Activated T-helper 1 cell treated with Interleukin-2 at 50 U/mL for 16 hours (primary cell): ENCODE results near the gene ITPRID1.

Experiments used
- DNase-seq: peaks from one replicate; pipeline ENCODE4 v3.0.0-alpha.2; 2020; ENCODE audit warnings: low read depth

ITPRID1 gene

DNA sequence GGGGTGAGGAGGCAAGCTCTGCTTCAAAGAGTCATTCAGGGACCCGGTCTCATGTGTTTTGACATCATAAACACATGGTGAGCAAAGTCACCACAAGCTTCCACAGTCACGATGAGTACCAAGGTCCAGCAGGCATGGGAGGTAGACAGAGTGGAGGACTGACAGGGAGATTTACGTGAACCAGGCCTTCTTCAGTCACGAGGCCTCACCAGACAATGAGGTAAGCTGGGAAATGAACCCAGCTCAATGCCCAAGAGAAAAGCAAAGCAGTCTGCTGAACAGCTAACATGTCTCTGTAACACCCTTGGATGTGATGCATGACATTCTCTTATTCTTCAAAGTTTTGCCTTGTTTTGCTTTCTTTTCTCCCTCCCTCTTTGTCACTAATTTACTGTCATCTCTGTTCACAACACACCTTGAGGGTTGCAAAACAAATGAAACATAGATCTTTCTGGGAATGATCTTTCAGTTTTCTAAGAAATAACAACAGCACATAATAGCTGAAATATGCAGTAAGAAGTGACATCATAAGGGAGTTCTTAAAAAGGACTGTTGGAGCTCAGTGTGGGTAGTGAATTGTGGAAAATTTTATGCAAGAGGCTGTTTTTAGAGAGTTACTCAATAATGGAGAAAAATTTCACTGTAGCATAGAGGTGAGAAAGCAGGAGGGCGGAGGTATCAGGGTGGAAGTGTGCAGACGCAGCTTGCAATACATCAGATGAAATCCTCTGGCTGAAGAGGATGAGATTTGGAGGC, 182.1 kb downstream of the ITPRID1 start:
- no peak for DNase-seq

- no peak for DNase-seq
Measured at GRCh38 chr7:31699050-31699449, 185.2 kb downstream of the ITPRID1 start.

- no peak for DNase-seq
Measured at GRCh38 chr7:31702354-31702753, 188.5 kb downstream of the ITPRID1 start.

GRCh38 chr7:31705377-31705776, 191.5 kb downstream of the ITPRID1 start:
- DNase-seq: no peak

- DNase-seq: no peak
Measured at GRCh38 chr7:31707089-31707488, 193.2 kb downstream of the ITPRID1 start.
